Hematopoietic multipotent progenitor cell treated with erythropoietin and hydrocortisone succinate and interleukin-3 and kit ligand, for 17 days (in vitro differentiated cells): ENCODE measurements around the gene TTLL5.

Source experiments
- DNase-seq: peaks from one replicate; pipeline ENCODE4 v3.0.0-alpha.2; 2015; ENCODE audit warnings: low spot score

The TTLL5 gene

DNA sequence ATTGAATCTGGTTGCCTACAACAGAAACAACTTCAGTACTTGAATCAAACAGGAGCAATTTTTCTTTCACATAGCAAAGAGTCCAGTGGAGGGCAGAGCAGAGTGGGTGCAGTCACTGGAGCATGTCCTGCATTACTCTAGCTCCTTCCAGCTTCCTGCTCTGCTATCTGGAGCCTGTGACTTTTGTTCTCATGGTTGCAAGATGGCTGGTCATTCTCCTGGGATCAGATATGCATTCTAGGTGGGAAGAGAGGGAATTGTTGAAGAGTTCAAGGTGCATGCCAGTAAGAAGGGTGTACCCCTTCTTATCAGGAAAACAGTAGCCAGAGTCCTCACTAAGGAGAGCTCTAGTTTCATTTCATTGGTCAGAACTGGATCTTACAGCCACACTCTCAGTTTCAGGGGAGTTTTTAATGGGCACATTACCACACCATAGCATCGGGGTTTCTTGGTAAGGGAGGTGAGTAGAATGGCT lies 332.6 kb downstream of the TTLL5 start:
- no peak for DNase-seq

- DNase-seq: no peak
Observed at GRCh38 chr14:75995372-75996041, 334.5 kb downstream of the TTLL5 start.

DNA sequence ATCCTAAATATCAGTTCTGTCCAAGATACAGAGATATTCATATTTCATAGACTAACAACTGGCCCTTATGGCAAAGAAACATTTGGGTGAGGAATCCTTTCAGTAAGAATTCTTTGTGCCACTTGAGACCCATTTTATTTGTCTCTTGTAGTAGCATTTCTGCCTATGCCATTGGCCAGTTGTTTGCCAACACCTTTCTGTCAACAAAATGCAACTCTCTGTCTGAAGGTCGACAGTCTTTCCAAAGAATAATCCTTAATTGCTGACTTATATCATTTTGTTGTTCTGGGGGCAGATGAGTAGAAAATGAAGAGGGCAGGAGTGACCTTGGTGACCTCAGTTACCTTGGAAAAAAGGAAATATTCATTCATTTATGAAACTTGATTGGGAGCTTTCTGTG lies 335.4 kb downstream of the TTLL5 start:
- DNase-seq: no peak

GRCh38 chr14:75999511-76000190 lies 338.6 kb downstream of the TTLL5 start:
- DNase-seq: no peak

DNA sequence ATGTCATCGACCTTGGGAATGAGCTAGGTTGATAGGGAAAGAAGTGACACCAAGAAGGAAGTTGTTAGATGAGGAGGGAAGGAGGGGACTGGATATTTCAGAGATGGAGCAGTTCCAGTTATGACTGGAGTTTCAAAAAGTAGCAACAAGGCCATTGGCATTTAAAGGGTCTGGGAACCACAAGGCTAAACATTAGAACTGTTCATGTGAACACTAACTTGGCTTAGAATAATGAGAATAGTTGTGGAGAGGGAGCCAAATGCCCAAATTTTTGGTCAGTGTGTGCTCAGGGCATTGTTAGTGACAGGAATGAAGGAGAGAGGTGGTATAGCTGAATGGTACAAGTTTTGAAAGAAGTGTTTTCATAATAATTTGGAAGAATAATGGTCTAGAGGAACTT lies 341.3 kb downstream of the TTLL5 start:
- DNase-seq: no peak
